HG03342 (cell line): ENCODE data around the gene LDLRAD3.

ENCODE experiments used
- ATAC-seq: cut with Tn5 transposase; IDR thresholded peaks from one replicate; pipeline ENCODE4 v1.9.1; 2021; ENCODE audit warnings: mild to moderate bottlenecking, moderate library complexity; ENCODE audit not compliant: unreplicated experiment

Gene LDLRAD3

GRCh38 chr11:35954205-35954604, 10.3 kb downstream of the LDLRAD3 start:
- no peak for ATAC-seq

- no peak for ATAC-seq
These were observed 11.8 kb downstream of the LDLRAD3 start for GRCh38 chr11:35955636-35956035.

GRCh38 chr11:35962369-35963138, 18.7 kb downstream of the LDLRAD3 start:
- no peak for ATAC-seq

GRCh38 chr11:35963911-35964310, 20.0 kb downstream of the LDLRAD3 start:
- ATAC-seq: no peak

- no peak for ATAC-seq
These were observed 21.0 kb downstream of the LDLRAD3 start for GRCh38 chr11:35964841-35965240.

- no peak for ATAC-seq
These were observed 23.2 kb downstream of the LDLRAD3 start for GRCh38 chr11:35967042-35967441.

GRCh38 chr11:35968386-35969088, 24.7 kb downstream of the LDLRAD3 start:
- no peak for ATAC-seq

GRCh38 chr11:35969089-35970042, 25.5 kb downstream of the LDLRAD3 start:
- ATAC-seq: peak; percentile 49

- no peak for ATAC-seq
These were observed 26.6 kb downstream of the LDLRAD3 start for GRCh38 chr11:35970445-35970844.

GRCh38 chr11:35971841-35972422, 28.1 kb downstream of the LDLRAD3 start:
- no peak for ATAC-seq

- no peak for ATAC-seq
These were observed 31.2 kb downstream of the LDLRAD3 start for GRCh38 chr11:35974882-35975589.

- no peak for ATAC-seq
These were observed 32.6 kb downstream of the LDLRAD3 start for GRCh38 chr11:35976434-35976833.

GRCh38 chr11:35978183-35978582, 34.3 kb downstream of the LDLRAD3 start:
- no peak for ATAC-seq

GRCh38 chr11:35978891-35979290, 35.0 kb downstream of the LDLRAD3 start:
- no peak for ATAC-seq

- no peak for ATAC-seq
These were observed 37.0 kb downstream of the LDLRAD3 start for GRCh38 chr11:35980686-35981390.

- no peak for ATAC-seq
These were observed 37.7 kb downstream of the LDLRAD3 start for GRCh38 chr11:35981581-35981980.

GRCh38 chr11:35982061-35982460, 38.2 kb downstream of the LDLRAD3 start:
- no peak for ATAC-seq

- no peak for ATAC-seq
These were observed 40.1 kb downstream of the LDLRAD3 start for GRCh38 chr11:35983981-35984380.

GRCh38 chr11:35986947-35987346, 43.1 kb downstream of the LDLRAD3 start:
- no peak for ATAC-seq

- no peak for ATAC-seq
These were observed 46.3 kb downstream of the LDLRAD3 start for GRCh38 chr11:35990170-35990569.
